Fibroblast of gingiva (primary cell): Measurements from ENCODE around the gene RTL10.

Experiments used
- DNase-seq: peaks from one replicate; pipeline ENCODE4 v3.0.0-alpha.2; 2011; ENCODE audit warnings: low read depth

Gene RTL10

DNA sequence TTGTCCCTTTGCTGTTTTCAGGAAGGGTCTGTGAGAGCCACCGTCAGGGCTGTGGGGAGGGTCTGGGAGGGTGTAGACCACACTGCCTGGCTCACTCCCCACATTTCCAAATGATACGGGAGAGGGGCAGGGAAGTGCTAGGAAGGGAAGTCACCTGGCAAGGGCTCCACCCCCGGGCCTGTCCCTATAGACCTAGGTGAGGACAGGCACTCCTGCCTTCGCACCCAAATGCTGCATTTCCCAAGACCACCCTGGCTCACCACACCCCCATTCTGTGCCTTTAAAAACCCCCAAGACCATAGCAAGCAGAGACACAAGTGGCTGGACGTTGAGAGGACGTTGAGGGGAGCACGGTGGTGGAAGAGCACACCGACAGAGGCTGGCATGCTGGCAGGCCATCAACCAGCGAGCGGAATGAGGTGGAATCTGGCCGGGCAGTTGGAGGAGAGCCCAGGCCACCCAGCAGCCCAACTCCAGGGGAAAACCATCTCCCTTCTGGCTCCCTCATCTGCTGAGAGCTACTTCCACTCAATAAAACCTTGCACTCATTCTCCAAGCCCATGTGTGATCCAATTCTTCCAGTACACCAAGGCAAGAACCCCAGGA is 45.7 kb downstream of the RTL10 start:
- no peak for DNase-seq

DNA sequence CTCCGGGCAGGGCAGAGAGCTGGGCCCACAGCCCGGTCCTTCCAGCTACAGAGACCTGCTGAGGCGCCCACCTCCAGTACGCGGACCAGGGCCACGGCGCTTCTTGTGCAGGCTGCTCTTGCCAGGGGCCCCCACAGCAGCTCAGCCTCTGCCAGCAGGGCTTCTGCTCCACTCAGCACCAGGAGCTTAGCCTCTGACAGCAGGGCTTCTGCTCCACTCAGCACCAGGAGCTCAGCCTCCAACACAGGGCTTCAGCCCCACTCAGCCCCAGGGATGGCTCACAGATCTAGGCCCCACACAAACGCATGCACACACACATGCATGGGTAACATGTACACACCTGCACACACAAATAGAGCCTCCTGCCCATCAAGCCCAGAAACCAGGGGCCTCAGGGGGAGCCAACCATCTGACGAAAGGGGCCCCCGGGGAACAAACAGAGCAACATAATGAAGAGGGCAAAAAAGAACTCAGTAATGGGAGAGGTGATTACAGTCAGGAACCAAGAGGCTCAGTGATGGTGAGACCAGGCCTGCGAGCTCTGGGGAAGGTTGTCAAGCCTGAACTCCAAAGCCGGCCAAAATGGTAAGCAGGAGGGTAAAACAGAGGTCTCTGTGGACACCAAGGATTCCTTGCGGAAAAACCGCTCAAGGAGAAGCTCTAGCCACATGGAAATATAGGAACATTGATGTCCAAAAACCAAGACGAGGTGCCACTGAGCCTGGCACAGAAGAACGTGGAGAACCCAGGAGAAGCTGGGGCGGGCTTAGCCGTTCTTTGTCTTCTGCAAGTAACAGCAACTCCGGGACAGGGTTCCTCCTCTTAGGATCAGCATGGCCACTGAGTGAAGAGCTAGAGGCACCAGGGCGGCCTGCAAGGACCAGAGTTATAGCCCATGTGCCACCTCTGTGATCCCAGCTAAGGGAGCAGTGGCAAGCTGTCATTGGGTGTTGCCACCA is 46.5 kb downstream of the RTL10 start:
- DNase-seq: no peak

- no peak for DNase-seq
Observed at GRCh38 chr22:19807161-19807913, 47.3 kb downstream of the RTL10 start.

- no peak for DNase-seq
Observed at GRCh38 chr22:19806213-19807160, 48.2 kb downstream of the RTL10 start.

DNA sequence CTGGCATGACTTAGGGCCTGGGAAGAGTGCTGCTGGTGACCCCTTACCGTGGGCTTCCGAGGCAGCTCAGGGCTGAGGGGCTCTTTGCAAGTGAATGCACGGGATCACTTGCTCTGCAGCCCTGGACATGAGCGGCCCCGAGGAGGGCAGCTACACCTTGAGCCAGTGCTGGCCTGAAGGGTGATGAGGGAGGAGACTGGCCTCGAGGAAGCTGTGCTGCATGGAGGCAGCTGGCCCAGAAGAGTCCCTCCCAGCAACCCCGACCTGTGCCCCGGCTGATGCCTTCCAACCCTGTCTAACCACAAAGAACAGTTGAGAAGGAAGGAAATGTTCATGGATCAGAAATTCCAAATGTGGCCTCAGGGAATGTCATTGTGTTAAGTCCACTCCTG is 48.9 kb downstream of the RTL10 start:
- no peak for DNase-seq
